Motor neuron (in vitro differentiated cells): ENCODE data around the gene PRM1. TPM values are rescaled to one million over a fixed set of nuclear protein-coding genes. Genes with fewer than 3 reads are reported as not detected.

Source experiments
- ATAC-seq, 8 experiments: fragments of 200-7000 bp; cut with Tn5 transposase; replicated peaks in 6 of 8; 2 replicates each; pipeline ENCODE4 v1.8.0; 2021; ENCODE audit warnings: mild to moderate bottlenecking in 8 of 8, moderate library complexity in 8 of 8
- H3K27ac ChIP-seq, 2 donors: fragments of 250-450 bp; sonication (Bioruptor Pico); 2 replicates each; pipeline ENCODE4 v1.9.0; 2021; ENCODE audit warnings: antibody characterized with exemption in 2 of 2, mild to moderate bottlenecking in 2 of 2, moderate library complexity in 1 of 2
- H3K4me1 ChIP-seq, 2 donors: fragments of 250-450 bp; sonication (Bioruptor Pico); replicated peaks in 1 of 2; 2 replicates each; pipeline ENCODE4 v1.6.1; 2021; ENCODE audit warnings: antibody characterized with exemption in 2 of 2, mild to moderate bottlenecking in 2 of 2, moderate library complexity in 1 of 2
- H3K4me3 ChIP-seq, 5 donors: fragments of 250-450 bp; sonication (Bioruptor Pico); 2 replicates each; pipeline ENCODE4 v1.9.0; 2021; ENCODE audit warnings: antibody characterized with exemption in 5 of 5, mild to moderate bottlenecking in 5 of 5, moderate library complexity in 4 of 5
- WGBS, 10 experiments: fragments of 450-650 bp; shearing (Covaris generic); methylation state at CpG; one replicate each; pipeline ENCODE4 v1.0.0; 2022; 5-methylcytosine and 5-hydroxymethylcytosine counted together
- in situ Hi-C, 9 experiments: fragments of 400-800 bp; cut with MboI; loops; one replicate each; pipeline ENCODE4 v1.15.0; 2021; ENCODE audit warnings: low sequenced_read_pairs in 9 of 9, low pct_unique_long_range_greater_than_20kb in 2 of 9; ENCODE audit not compliant: unreplicated experiment in 9 of 9
- total RNA-seq, 8 experiments: library from RNA; unstranded; fragments of 300-600 nt; gene quantifications; 2 replicates each; pipeline versions ENCODE4 v1.2.3 to v1.2.4, GENCODE V29; 2022

The PRM1 gene
- total RNA-seq, 8 experiments from 2014 or later = not detected

DNA sequence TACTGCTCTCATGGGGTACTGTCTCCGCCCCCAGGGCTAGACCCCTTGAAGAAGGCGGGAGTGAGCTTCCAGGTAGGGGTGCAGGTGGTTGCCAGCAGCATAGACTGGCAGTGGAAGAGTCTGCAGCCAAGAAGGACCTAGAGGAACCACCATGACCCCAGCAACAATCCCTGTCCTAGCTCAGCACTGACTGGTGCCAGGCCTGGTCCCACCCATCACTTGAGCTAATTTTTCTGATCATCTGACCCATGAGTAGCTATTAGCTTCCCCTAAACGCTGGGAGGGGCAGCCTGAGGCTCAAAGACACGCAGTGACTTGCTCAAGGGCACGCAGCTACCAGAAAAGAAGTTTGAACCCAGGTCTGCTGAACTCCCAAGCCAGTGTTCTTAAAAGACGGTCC is 8.6 kb downstream of the PRM1 start:
- H3K4me1 ChIP-seq = peaks cover 3 to 5% of the 10 kb centered on the region in 2 donors
- in situ Hi-C loops = loop anchor here in 5 of 9 experiments (25.0 kb wide), 1 partner anchor 310 kb away; no protein-coding TSS in a partner anchor
- 17 to 100% (median 90%) methylated on average over 1 to 4 of the region's 6 CpGs; no CpG with 5 or more reads in 3 of the 10 experiments for WGBS, 10 experiments
- peak in 2 of 8 experiments; percentile 41 to 71 for ATAC-seq
- H3K4me3 ChIP-seq = no peak overlapping the region
- H3K27ac ChIP-seq = no peak overlapping the region

DNA sequence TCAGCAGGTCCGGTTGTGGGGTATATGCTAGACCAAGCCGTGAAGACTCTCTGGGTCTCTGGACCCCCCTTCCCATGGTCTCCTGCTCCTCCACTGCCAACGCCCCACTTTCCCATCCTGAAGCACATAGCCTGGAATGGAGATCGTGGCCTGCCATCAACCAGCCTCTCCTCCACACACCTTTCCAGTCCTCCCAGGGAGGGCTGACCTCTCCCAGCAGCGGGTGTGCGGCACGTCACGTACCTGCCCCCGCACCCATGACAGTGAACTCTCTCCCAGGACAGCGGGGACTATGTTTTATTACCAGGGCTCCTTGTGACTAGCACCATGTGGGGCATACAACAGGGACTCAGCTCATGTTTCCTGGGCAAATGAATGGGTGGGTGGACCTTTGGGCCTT is 9.5 kb downstream of the PRM1 start:
- Histone ChIP-seq H3K27ac (no peak overlapping the region), H3K4me1 (peaks cover 3 to 5% of the 10 kb centered on the region in 2 donors), H3K4me3 (no peak overlapping the region)
- ATAC-seq = no peak
- in situ Hi-C loops = loop anchor here in 5 of 9 experiments (25.0 kb wide), 1 partner anchor 309 kb away; no protein-coding TSS in a partner anchor
- 67 to 80% (median 80%) methylated on average over 1 to 3 of the region's 10 CpGs; no CpG with 5 or more reads in 7 of the 10 experiments for whole genome bisulfite sequencing, 10 experiments

DNA sequence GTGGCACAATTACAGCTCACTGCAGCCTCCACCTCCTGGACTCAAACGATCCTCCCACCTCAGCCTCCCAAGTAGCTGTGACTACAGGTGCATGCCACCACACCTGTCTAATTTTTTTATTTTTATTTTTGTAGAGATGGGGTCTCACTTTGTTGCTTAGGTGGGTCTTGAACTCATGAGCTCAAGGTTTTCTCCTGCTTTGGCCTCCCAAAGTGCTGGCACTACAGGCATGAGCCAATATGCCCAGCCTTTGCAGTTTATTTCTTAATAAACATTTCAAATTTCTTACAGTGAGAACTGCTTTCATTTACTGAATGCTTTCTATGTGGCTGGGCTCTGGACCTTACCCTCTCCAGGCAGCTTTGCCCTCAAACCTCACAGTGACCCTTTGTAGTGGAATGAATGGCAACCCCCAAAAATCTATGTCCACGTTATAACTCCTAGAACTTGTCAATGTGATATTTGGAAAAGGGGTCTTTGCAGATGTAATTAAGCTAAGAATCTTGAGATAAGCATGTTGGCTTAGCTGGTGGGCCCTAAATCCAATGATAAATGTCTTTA is 10.4 kb downstream of the PRM1 start:
- in situ Hi-C loops = loop anchor here in 5 of 9 experiments (25.0 kb wide), 1 partner anchor 308 kb away; no protein-coding TSS in a partner anchor
- H3K27ac ChIP-seq = no peak overlapping the region
- ATAC-seq = no peak
- H3K4me3 ChIP-seq = no peak overlapping the region
- 37 to 100% (median 94%) methylated on average over 1 to 2 of the region's 2 CpGs; no CpG with 5 or more reads in 2 of the 10 experiments for WGBS, 10 experiments
- peaks cover 3 to 5% of the 10 kb centered on the region in 2 donors for H3K4me1 ChIP-seq

DNA sequence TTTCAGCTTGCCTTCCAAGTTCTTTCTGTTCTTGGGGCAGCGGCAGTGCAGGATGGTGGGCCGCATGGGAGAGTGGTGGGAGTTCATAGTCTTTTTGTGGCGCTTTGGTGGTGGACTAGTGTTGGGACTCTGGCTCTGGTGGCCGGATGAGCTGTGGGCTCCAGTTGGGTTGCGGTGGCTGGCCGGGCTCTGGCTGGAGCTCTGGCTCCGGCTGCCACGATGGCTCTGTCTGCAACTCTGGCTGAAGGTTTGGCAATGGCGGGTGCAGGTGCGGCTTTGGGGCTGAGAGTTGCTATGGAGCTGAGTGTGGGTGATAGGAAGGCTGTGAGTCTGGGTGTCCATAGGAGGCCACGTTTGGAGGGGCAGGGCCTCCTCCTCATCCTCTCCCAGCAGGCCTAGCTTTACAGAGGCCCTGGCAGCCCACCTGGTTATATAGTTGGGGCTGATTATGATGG is 12.2 kb downstream of the PRM1 start, which contains the start of gene TNP2:
TSS of gene TNP2 (minus strand) at position 405 of the 455 bp plus-strand sequence. CDS start at position 342, 63 bp downstream.
- no peak within 1 kb of the TSS for H3K27ac ChIP-seq
- WGBS, 10 experiments = 76 to 100% (median 89%) methylated on average over 1 to 9 of the region's 11 CpGs; no CpG with 5 or more reads in 6 of the 10 experiments
- peaks cover 2 to 5% of the 10 kb centered on the region in 2 donors for H3K4me1 ChIP-seq
- no peak for ATAC-seq
- in situ Hi-C loops = loop anchor here in 5 of 9 experiments (25.0 kb wide), 1 partner anchor 307 kb away; no protein-coding TSS in a partner anchor
- H3K4me3 ChIP-seq = no peak within 1 kb of the TSS

DNA sequence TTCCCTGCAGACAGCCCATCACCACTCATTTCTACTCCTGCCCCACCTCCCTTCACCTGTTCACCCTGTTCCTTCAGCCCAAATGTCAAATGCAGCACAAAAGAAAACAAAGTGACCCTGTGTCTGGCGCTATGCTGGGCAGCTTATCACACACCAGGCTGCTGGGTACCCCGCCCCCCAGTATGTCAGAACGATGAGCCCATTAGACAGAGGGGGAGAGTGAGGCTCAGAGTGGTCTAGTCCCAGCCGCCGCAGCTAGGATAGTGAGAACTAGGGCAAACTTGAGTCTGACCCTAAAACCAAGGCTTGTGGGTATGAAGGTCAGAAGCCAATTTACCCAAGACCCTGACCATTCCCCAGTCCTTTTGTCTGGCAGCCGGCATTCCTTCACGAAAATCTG is 16.0 kb downstream of the PRM1 start:
- no peak for ATAC-seq
- in situ Hi-C loops = loop anchor here in 5 of 9 experiments (25.0 kb wide), 1 partner anchor 303 kb away; no protein-coding TSS in a partner anchor
- 17 to 92% (median 83%) methylated on average over 1 to 6 of the region's 7 CpGs; no CpG with 5 or more reads in 4 of the 10 experiments for WGBS, 10 experiments
- H3K4me3 ChIP-seq = no peak overlapping the region
- no peaks in the 10 kb centered on the region for H3K4me1 ChIP-seq
- no peak overlapping the region for H3K27ac ChIP-seq

- Histone ChIP-seq H3K4me1 (no peaks in the 10 kb centered on the region), H3K27ac (no peak overlapping the region), H3K4me3 (no peak overlapping the region)
- 53 to 96% (median 84%) methylated on average over 2 to 4 of the region's 9 CpGs; no CpG with 5 or more reads in 4 of the 10 experiments for WGBS, 10 experiments
- ATAC-seq = no peak
- in situ Hi-C loops = loop anchor here in 5 of 9 experiments (25.0 kb wide), 1 partner anchor 302 kb away; no protein-coding TSS in a partner anchor
Observed at GRCh38 chr16:11264155-11264832, 16.8 kb downstream of the PRM1 start.

GRCh38 chr16:11263737-11264136 is 17.4 kb downstream of the PRM1 start:
- in situ Hi-C loops = loop anchor here in 5 of 9 experiments (25.0 kb wide), 1 partner anchor 301 kb away; no protein-coding TSS in a partner anchor
- Histone ChIP-seq H3K4me3 (no peak overlapping the region), H3K4me1 (no peaks in the 10 kb centered on the region), H3K27ac (no peak overlapping the region)
- 45 to 85% (median 69%) methylated on average over 1 to 4 of the region's 4 CpGs; no CpG with 5 or more reads in 4 of the 10 experiments for WGBS, 10 experiments
- ATAC-seq = no peak

DNA sequence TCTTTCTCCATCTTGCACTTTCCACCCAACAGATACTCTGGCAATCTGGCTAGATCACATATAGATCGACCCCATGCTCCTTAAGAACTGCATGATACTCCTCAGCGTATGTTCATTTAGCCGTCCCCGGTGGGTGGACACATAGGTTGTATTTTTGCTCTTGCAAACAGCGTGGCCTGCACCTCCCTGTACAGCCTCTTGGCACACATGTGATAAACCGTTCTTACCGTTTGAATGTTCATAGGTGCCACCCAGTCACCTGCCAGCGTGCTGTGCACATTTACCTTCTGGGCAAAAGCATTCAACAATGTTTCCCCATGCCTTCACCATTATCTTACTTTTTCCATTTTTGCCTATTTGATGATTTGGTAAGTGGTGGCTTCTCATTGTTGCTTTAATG is 18.2 kb downstream of the PRM1 start:
- Histone ChIP-seq H3K4me3 (no peak overlapping the region), H3K27ac (no peak overlapping the region), H3K4me1 (no peaks in the 10 kb centered on the region)
- in situ Hi-C loops = loop anchor here in 5 of 9 experiments (25.0 kb wide), 1 partner anchor 301 kb away; no protein-coding TSS in a partner anchor
- WGBS, 10 experiments = 70 to 100% (median 83%) methylated on average over 1 to 8 of the region's 8 CpGs; no CpG with 5 or more reads in 2 of the 10 experiments
- ATAC-seq = no peak

GRCh38 chr16:11260596-11260966 is 20.5 kb downstream of the PRM1 start:
- Histone ChIP-seq H3K27ac (no peak overlapping the region), H3K4me3 (no peak overlapping the region), H3K4me1 (no peaks in the 10 kb centered on the region)
- 40 to 72% (median 59%) methylated on average over 1 to 3 of the region's 3 CpGs; no CpG with 5 or more reads in 4 of the 10 experiments for WGBS, 10 experiments
- in situ Hi-C loops = loop anchor here in 5 of 9 experiments (25.0 kb wide), 1 partner anchor 298 kb away; no protein-coding TSS in a partner anchor
- no peak for ATAC-seq

GRCh38 chr16:11259655-11260595 is 21.2 kb downstream of the PRM1 start:
- Histone ChIP-seq H3K4me1 (no peaks in the 10 kb centered on the region), H3K27ac (no peak overlapping the region), H3K4me3 (no peak overlapping the region)
- ATAC-seq = no peak
- 60 to 100% (median 85%) methylated on average over 1 to 8 of the region's 12 CpGs; no CpG with 5 or more reads in 2 of the 10 experiments for WGBS, 10 experiments
- in situ Hi-C loops = loop anchor here (10.0 to 25.0 kb wide), 2 partner anchors 295 to 298 kb away; no protein-coding TSS in a partner anchor

GRCh38 chr16:11258553-11259492 is 22.3 kb downstream of the PRM1 start:
- Histone ChIP-seq H3K4me3 (no peak overlapping the region), H3K4me1 (peaks cover 2 to 3% of the 10 kb centered on the region in 2 donors), H3K27ac (no peak overlapping the region)
- 19 to 91% (median 74%) methylated on average over 1 to 8 of the region's 15 CpGs; no CpG with 5 or more reads in 4 of the 10 experiments for WGBS, 10 experiments
- no peak for ATAC-seq
- in situ Hi-C loops = loop anchor here (10.0 to 25.0 kb wide), 2 partner anchors 294 to 297 kb away; no protein-coding TSS in a partner anchor
